ENCODE data around the gene CMTM7. TPM values are rescaled to one million over a fixed set of nuclear protein-coding genes. Genes with fewer than 3 reads are reported as not detected.

The CMTM7 gene
- total and polyA plus RNA-seq, 11 donors, result 2.3 to 16.8 (median 3.6) TPM

- Histone ChIP-seq H3K4me3 (no peak overlapping the region), H3K27ac (peak overlapping the region in 1 of 12 donors; percentile 87), H3K9me3 (no peaks in the 10 kb centered on the region), H3K27me3 (no peaks in the 10 kb centered on the region), H3K36me3 (peaks cover 0 to 84% (median 47%) of the 10 kb centered on the region in 9 donors), H3K4me1 (peaks cover 0 to 25% (median 6%) of the 10 kb centered on the region in 12 donors)
- no peak for DNase-seq
- intact Hi-C loops (cut with DNase I), result no loop called here
- WGBS, 4 donors, result 59 to 64% (median 61%) methylated on average over 1 of the region's 1 CpG
- TF ChIP-seq CTCF (IDR thresholded peaks at IDR 0.05) (no peak), POLR2A (IDR thresholded peaks at IDR 0.05) (no peak)
- ATAC-seq, result no peak
Observed at GRCh38 chr3:32483772-32484171, 92.1 kb downstream of the CMTM7 start.

GRCh38 chr3:32484436-32484835, 92.8 kb downstream of the CMTM7 start:
- TF ChIP-seq CTCF (IDR thresholded peaks at IDR 0.05), result no peak
- TF ChIP-seq POLR2A (IDR thresholded peaks at IDR 0.05), result no peak
- intact Hi-C loops (cut with DNase I), result no loop called here
- ATAC-seq, result peak in 1 of 4 donors; percentile 60
- no peak for DNase-seq
- H3K36me3 ChIP-seq, result peaks cover 0 to 77% (median 40%) of the 10 kb centered on the region in 9 donors
- no peaks in the 10 kb centered on the region for H3K27me3 ChIP-seq
- no peak overlapping the region for H3K4me3 ChIP-seq
- H3K9me3 ChIP-seq, result no peaks in the 10 kb centered on the region
- H3K27ac ChIP-seq, result peak overlapping the region in 2 of 12 donors; percentile 31 to 87
- H3K4me1 ChIP-seq, result peaks cover 0 to 25% (median 6%) of the 10 kb centered on the region in 12 donors
- WGBS, 4 donors, result 81 to 83% (median 82%) methylated on average over 6 of the region's 6 CpGs

GRCh38 chr3:32487781-32488473, 96.3 kb downstream of the CMTM7 start:
- Histone ChIP-seq H3K4me1 (peaks cover 0 to 30% (median 6%) of the 10 kb centered on the region in 12 donors), H3K4me3 (no peak overlapping the region), H3K27me3 (no peaks in the 10 kb centered on the region), H3K27ac (no peak overlapping the region), H3K9me3 (no peaks in the 10 kb centered on the region), H3K36me3 (peaks cover 0 to 68% (median 26%) of the 10 kb centered on the region in 9 donors)
- no peak for ATAC-seq
- no peak for DNase-seq
- intact Hi-C loops (cut with DNase I), result no loop called here
- 33 to 41% (median 38%) methylated on average over 3 of the region's 3 CpGs for WGBS, 4 donors
- TF ChIP-seq POLR2A (IDR thresholded peaks at IDR 0.05) (no peak), CTCF (IDR thresholded peaks at IDR 0.05) (no peak)

- WGBS, 4 donors, result 75 to 81% (median 78%) methylated on average over 3 of the region's 3 CpGs
- intact Hi-C loops (cut with DNase I), result no loop called here
- no peak for ATAC-seq
- H3K27me3 ChIP-seq, result no peaks in the 10 kb centered on the region
- H3K27ac ChIP-seq, result no peak overlapping the region
- H3K36me3 ChIP-seq, result peaks cover 0 to 62% (median 21%) of the 10 kb centered on the region in 9 donors
- no peaks in the 10 kb centered on the region for H3K9me3 ChIP-seq
- TF ChIP-seq CTCF (IDR thresholded peaks at IDR 0.05) (no peak), POLR2A (IDR thresholded peaks at IDR 0.05) (no peak)
- H3K4me3 ChIP-seq, result no peak overlapping the region
- DNase-seq, result no peak
- H3K4me1 ChIP-seq, result peaks cover 0 to 36% (median 9%) of the 10 kb centered on the region in 12 donors
Observed at GRCh38 chr3:32488474-32489008, 96.9 kb downstream of the CMTM7 start.
